Hematopoietic multipotent progenitor cell treated with erythropoietin and hydrocortisone succinate and interleukin-3 and kit ligand, for 8 days (in vitro differentiated cells): Measurements from ENCODE around the gene GAPT.
A peak's percentile ranks its signal among the peaks of the same experiment; 100 is the strongest.

Source experiments
- DNase-seq: peaks from one replicate; pipeline ENCODE4 v3.0.0-alpha.2; 2015

Gene GAPT

DNA sequence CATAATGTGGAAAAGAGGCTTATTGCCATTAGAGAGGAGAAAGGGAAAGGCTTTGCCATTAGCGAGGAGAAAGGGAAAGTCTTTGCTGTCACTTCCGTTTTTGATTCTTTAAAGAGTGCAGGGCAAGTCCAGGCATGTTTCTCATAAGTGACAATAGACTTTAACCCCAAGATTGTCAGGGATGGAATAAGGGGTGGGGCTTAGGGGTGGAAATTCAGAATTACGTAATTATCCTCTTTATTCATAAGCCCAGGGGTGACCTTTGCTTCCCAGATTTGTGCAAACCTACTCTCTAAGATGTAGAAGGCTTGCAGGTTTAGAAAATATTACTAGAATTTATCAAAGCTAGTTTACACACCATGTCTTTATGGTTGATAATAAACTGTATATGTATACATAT lies 29.1 kb upstream of the GAPT start:
- no peak for DNase-seq

DNA sequence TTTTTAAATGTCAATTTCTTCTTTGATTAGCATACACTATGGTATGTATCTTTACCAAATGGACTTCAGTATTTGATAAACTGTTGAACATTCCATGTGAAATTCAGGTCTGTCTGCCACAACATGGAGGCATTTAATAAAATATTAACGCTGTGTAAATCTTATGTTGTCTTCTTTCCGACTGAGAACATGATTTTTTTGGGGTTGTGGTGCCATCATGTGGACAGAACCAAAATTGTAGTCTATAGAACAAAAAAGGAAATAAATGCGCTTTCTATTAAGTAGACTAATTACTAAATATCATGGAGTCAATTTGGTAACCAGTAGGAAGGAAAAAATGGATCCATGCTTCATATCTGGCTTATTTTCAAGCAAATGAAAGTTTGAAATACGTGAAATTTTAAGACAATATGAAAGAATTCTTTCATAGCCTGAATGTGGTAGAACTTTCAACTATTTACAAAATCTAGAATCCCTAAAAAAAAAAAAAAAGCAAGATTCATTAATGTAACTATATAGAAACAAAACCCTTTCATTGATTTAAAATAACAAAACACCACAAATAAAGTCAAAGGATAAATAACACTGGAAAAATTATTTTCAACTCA lies 28.5 kb upstream of the GAPT start:
- DNase-seq = peak; percentile 74

GRCh38 chr5:58466939-58467338 lies 24.3 kb upstream of the GAPT start:
- DNase-seq = no peak

DNA sequence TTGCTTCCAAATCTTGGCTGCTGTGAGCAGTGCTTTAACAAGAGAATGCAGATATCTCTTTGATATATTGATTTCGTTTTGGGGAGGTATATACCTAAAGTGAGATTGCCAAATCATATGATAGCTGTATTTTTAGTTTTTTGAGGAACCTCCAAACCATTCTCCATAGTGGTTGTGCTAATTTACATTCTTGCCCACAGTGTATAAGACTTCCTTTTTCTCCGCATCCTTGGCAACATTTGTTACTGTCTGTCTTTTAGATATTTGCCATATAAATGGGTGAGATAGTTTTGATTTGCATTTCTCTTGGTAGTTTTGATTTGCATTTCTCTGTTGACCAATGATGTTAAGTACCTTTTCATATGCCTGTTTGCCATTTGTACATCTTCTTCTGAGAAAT lies 21.3 kb upstream of the GAPT start:
- no peak for DNase-seq

DNA sequence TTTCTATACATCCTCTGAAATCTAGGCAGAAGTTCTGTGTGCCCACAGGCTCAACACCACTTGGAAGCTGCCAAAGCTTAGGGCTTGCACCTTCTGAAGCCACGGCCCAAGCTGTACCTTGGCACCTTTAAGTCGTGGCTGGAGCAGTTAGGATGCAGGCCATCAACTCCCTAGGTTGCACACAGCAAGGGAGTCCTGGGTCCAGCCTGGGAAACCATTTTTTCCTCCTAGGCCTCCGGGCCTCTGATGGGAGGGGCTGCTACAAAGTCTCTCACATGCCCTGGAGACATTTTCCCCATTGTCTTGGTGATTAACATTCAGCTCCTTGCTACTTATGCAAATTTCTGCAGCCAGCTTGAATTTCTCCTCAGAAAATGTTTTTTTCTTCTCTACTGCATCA lies 15.8 kb upstream of the GAPT start:
- DNase-seq = no peak

GRCh38 chr5:58477760-58478376 lies 13.4 kb upstream of the GAPT start:
- no peak for DNase-seq

- DNase-seq = no peak
Measured at GRCh38 chr5:58481066-58481676, 10.1 kb upstream of the GAPT start.

- no peak for DNase-seq
Measured at GRCh38 chr5:58481828-58482227, 9.4 kb upstream of the GAPT start.

DNA sequence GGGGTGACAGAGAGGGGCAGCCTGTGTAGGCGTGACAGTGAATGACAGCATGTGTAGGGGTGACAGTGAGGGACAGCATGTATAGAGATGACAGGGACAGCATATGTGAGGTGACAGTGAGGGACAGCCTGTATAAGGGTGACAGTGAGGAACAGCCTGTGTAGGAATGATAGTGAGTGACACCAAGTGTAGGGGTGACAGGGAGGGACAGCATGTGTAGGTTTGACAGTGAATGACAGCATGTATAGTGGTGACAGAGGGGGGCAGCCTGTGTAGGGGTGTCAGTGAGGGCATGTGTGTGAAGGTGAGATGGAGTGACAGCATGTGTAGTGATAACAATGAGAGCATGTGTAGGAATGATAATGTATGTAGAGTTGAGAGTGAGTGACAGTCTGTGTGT lies 8.7 kb upstream of the GAPT start:
- DNase-seq = no peak

DNA sequence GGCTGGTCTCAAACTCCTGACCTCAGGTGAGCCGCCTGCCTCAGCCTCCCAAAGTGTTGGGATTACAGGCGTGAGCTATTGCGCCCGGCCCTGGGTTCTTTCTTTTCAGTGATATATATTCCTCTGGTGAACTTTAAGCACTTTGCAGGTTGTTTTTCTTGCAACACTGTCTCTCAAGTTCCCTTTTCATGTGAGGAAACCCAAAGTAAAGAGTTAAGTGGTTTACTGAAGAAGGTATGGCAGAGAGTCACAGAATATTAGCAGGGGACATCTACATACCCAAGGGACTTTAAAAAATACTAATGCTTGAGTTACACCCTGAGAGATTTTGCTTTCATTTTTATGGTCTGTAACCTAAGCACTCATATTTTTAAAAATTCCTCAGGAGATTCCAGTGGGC lies 6.7 kb upstream of the GAPT start:
- no peak for DNase-seq

- no peak for DNase-seq
Measured at GRCh38 chr5:58486290-58486689, 4.9 kb upstream of the GAPT start.

- DNase-seq = no peak
Measured at GRCh38 chr5:58490402-58491050, 709 bp upstream of the GAPT start.

- DNase-seq = no peak
Measured at GRCh38 chr5:58493141-58493540, 1.9 kb downstream of the GAPT start.

GRCh38 chr5:58496488-58496887 lies 5.3 kb downstream of the GAPT start:
- no peak for DNase-seq

DNA sequence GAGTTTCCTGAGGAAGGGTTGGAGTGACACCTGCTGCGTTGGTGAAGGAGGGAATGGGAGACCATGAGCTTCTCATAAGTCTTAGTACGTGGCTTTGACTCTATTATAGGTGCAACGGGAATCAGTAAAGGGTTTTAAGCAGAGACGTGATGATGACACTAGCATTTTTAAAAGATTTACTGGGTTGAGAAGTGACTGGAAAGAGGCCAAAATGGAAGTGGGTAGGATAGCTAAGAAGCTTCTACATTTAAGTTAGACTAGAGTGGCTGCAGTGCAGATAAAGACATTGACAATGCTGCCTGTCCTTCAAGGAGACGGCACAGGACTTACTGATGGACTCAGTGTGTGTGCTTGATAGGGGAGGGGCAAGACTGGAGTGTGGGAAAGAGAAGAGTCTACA lies 6.2 kb downstream of the GAPT start:
- no peak for DNase-seq

DNA sequence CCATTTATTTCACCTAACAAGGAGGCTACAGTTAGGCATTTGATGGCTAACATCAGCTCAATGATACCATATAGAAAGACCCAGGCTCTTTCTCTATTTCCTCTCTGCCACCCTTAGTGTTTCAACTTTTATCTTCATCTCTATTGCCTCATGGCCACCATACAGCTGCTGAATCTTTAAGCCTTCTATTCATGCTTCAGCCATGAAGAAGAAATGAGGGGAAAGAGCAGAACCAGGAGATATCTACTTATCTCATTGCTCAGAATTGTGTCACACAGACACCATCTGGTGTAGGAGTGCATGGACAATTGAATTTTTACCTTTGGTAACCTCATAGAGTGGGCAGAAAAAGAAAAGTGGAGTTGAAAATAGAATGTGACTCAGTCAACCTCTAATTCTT lies 6.7 kb downstream of the GAPT start:
- no peak for DNase-seq

DNA sequence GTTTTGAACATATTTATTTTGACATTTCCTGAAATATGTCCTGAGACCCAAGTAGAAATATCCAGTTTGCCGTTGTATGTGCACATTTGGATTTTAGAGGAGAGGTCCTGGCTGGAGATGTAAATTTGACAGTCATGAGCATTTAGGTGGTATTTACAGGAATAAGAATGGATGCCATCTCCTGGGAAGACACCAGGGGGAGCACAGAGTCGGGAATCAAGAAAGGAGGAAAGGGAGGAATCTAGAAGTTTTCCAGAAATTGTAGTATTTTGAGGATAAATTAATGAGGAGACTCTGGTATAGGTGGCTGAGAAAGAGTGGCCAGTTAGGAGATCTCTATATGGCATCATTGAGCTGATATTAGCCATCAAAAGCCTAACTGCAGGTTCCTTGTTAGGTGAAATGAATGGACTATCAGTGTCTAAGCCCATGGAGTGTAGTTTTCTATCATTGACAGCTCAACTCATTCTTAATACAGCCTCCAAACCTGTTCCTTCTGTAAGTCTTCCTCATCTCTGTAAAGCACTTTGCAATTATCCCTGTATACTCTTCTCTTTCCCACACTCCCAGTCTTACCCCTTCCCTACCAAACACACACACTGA lies 7.2 kb downstream of the GAPT start:
- peak; percentile 25 for DNase-seq

DNA sequence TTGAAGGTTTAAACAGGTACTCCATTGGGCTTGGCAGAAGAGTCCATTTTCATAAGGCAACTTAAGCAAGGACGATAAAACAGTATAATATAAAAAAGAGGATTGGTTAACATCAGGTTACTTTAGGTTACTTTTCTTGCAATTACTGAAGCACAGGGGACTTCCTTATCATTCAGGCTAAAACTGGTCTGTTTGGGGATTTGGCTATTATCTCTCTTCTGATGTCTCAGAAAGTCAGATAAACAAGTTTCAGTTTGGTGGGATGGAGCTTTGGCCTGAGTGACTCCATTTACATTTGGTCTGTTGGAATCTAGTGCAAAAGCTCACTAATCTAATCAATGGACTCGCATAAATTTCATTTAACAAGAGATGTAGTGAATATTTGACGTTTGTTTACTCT lies 8.0 kb downstream of the GAPT start:
- no peak for DNase-seq

DNA sequence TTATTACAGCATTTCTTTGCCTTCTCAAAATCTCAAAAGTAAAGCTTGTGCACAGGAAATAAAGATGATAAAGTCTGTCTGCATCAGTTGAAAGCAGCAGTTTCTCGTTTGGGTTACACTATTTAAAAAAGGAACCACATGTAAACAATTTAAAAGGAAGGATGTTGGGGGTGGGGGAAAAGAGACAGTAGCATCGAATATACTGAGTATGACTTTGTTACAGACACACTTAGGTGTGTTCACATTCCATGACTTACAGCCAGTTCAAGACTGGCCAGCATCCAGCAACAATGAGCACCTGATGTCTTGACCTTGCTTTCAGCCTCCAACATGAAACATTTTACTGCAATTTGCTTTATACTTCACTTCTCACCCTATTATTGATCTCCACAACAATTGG lies 8.7 kb downstream of the GAPT start:
- no peak for DNase-seq

DNA sequence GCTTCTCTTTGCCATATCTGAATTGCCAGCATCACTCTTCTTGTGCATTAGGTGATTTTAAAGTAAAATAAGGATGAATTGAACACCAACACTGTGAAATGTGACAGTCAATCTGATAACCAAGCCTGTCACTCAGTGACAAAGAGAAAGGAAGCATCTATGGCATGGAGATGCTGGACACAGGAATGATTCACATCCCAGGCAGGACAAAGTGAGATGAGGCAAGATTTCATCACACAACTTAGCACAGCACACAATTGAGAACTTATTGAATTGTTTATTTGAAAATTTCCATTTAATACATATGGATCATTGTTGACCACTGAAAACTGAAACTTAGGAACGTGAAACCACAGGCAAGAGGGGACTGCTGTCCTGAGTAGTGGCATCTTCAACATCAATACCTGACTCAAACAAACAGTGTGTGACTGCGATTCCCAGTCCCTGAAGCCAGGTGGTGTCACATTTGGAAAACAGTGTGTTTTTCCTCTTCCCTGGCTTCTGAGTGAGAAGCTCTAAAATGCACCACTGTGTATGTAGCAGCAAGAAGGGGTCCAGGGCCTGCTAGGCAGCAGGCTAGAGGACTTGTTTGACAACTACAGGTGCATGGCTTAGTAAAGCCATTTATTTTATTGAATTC lies 10.7 kb downstream of the GAPT start:
- no peak for DNase-seq

- no peak for DNase-seq
Measured at GRCh38 chr5:58503390-58504046, 12.3 kb downstream of the GAPT start.

DNA sequence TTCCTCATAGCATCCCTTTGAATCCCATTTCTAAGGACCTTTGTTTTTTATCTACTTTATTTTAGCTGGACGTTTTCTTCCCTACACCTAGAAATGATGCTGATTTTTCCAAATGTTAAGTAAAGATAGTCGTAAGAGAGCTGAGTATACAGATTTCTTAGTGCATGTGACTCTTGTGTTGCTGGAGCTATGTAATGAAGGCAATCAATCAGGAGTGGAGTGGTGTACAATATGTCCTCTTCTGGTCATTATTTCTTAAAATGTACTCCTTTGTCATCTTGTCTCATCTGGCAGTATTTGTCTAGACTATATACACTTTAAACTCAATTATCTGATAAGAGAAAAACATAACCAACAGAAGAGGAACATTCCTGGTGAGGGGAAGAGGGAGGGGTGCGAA lies 13.5 kb downstream of the GAPT start:
- no peak for DNase-seq

GRCh38 chr5:58505502-58505901 lies 14.3 kb downstream of the GAPT start:
- DNase-seq = no peak
